HG02943 (cell line): ENCODE results near the gene HBA2.
"Not testable (repeated sequence)": the region's sequence is repeated elsewhere in the genome, so short reads cannot be mapped to it uniquely, and the experiment has no call there.

ENCODE experiments used
- ATAC-seq: cut with Tn5 transposase; IDR thresholded peaks from one replicate; pipeline ENCODE4 v1.9.1; 2021; ENCODE audit warnings: mild to moderate bottlenecking, low read depth, moderate library complexity; ENCODE audit not compliant: unreplicated experiment

The HBA2 gene

DNA sequence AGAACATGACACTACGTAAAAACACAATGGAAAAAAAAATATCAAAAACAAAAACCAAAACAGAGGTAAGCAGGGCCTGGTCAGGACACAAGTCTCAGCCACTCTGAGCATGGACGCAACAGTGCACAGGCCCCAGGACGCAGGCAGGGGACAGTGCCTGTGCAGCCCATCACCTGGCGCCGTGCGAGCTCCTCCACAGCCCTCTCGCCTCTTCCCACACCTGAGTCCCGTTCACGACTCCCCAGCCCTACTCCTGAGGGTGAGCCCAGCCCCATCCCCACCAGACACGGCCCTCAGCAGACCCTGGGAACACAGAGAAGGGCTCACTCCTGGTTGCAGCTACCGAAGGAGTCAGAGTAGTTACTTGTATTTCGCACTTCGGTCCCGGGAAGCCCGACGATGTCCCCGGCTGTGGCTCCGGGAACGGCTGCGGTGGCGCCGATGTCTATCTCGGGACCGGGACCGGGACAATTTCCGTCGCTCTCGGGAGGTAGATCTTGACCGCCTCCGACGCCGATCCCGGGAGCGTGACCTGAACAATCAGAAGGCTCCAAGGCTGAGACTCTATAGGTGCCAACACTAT, 17.0 kb downstream of the HBA2 start:
- ATAC-seq = no peak

DNA sequence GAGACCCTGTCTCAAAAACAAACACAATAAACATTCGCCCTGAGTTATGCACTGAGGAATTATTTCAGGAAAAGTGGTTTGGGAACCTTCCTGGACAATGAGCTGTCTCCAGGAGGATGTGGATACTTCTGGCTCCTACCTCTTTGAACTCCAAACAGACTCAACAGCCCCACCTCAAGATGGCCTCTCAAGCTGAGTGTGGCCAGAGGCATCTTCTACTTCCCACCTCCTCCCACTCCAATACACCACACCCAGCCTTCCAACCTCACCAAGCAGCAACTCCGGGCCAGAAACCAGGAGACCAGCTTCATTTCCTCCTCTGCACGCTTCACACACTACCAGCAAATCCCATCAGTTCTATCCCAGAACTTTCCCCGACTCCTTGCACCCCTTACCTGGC, 19.2 kb downstream of the HBA2 start:
- no peak for ATAC-seq

DNA sequence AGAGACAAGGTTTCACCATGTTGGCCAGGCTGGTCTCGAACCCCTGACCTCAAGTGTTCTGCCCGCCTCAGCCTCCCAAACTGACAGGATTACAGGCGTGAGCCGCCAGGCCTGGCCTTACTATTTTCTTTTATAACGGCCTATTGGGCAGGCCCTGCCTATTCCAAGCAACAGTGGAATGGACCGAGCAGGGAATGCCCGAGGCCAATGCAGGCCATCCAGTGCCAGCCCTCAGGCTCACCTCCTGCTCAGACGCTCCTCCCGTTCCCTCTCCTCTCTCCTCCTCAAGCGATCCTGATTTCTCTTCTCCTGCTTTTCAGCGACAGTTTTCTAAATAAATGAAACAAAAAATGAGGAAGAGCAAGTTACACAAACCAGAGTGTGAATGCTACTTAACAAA, 20.0 kb downstream of the HBA2 start:
- ATAC-seq = no peak

GRCh38 chr16:193441-193840, 20.8 kb downstream of the HBA2 start:
- ATAC-seq = no peak

- ATAC-seq = no peak
Measured at GRCh38 chr16:194516-194915, 21.8 kb downstream of the HBA2 start.

DNA sequence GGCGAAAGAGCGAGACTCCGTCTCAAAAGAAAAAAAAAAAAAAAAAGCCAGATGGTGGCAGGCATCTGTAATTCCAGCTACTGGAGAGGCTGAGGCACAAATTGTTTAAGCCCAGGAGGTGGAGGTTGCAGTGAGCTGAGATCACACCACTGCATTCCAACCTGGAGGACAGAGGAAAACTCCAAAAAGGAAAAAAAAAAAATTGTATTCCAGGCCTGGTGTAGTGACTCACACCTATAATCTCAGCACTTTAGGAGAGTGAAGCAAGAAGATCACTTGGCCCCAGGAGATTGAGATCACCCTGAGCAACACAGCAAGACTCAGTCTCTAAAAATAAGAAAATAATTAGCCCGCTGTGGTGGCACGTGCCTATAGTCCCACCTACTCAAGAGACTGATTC, 27.7 kb downstream of the HBA2 start:
- ATAC-seq = no peak

DNA sequence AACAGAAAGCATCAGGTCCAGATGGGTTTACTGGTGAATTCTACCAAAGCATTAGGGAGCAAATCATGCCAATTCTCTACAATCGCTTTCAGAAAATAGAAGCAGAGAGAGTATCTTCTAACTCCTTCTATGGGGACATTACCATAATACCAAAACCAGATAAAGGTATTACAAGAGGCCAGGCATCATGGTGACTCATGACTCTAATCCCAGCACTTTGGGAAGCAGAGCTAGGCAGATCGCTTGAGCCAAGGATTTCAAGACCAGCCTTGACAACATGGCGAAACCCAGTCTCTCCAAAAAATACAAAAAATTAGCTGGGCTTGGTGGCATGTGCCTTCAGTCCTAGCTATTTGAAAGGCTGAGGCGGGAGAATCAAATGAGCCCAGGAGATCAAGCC, 30.6 kb downstream of the HBA2 start:
- ATAC-seq = no peak

- not testable (repeated sequence) for ATAC-seq
Measured at GRCh38 chr16:204046-204445, 31.4 kb downstream of the HBA2 start.

DNA sequence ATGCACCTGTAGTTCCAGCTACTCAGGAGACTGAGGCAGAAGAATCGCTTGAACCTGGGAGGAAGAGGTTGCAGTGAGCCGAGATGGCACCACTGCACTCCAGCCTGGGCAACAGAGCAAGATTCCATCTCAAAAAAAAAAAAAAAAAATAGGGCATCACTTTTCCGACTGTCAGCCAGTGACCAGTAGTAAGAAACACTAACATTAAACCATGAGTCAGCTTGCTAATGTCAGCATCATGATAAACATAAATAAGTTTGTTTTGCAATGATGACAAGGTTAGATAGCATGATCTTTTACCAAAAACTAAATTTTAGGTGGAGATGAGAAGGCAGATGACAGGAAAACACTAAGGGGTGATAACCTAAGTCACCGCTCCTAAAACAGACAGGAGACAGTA, 36.7 kb downstream of the HBA2 start:
- ATAC-seq = not testable (repeated sequence)

DNA sequence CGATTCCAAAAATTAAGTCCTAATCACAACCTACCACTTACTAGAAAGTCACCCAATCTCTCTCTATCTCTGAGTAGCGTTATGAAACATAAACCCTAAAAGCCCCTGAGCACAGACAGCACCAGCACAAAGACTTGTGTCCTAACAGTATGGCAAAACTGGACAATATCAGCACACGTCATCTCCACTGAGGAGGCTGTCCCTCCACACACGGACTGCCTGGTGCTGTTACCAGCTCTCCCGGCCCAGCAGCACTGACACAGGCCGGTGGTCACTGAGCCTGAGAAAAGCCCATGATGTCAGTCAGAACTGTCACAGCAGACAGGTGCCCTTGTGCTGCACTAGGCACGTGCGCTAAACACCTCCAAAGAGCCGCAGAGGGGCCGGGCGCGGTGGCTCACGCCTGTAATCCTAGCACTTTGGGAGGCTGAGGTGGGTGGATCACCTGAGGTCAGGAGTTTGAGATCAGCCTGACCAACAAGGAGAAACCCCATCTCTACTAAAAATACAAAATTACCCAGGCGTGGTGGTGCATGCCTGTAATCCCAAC, 39.0 kb downstream of the HBA2 start:
- not testable (repeated sequence) for ATAC-seq

DNA sequence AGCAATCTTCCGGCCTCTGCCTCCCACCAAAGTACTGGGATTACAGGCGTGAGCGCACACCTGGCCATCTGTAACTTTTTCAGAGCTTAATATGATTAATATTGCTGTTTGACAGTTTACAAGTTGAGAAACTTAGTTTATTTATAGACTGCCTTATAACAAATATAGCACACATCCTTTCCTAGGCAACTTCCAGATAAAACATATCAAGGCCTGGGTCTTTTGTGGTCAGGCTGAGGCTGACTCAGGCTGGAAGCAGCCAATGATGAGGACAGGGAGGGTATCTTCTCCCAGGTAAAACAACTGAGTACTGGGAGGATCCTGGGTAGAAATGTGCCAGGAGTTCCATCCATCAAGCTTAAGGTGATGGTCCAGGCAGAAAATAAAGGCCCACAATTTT, 40.3 kb downstream of the HBA2 start:
- no peak for ATAC-seq

DNA sequence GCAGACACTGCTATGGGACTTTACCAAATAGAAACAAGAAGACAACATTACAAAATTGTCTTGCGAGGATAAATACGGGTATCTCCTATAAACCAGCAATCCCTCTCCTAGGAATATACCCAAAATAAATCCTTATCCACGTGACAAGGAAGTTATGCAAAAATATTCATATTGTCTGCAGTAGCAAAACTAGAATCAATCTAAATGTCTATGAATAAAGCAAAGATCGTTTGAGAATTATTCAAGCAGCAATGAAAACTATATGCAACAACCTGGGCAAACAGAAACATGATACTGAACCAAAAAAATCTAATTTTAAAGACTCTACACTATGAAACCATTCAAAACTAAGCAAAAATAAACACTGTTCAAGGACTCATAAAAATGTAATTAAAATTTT, 47.3 kb downstream of the HBA2 start:
- no peak for ATAC-seq
